Mucosa of rectum (tissue), 2 donors: ENCODE measurements around the gene ADARB2.
"Not testable (repeated sequence)": the region's sequence is repeated elsewhere in the genome, so short reads cannot be mapped to it uniquely, and the experiment has no call there.

Experiments
- H3K27ac ChIP-seq, 2 donors: one replicate each; pipeline ENCODE4 v1.7.0; 2013; ENCODE audit warnings: inconsistent platforms in 2 of 2, low read depth in 2 of 2, low read length in 2 of 2
- H3K27me3 ChIP-seq, 2 donors: one replicate each; pipeline ENCODE4 v1.7.0; 2013; ENCODE audit warnings: low read length in 2 of 2; ENCODE audit not compliant: control insufficient read depth in 2 of 2, insufficient read depth in 2 of 2
- H3K36me3 ChIP-seq, 2 donors: one replicate each; pipeline ENCODE4 v1.7.0; 2013; ENCODE audit warnings: low read length in 2 of 2; ENCODE audit not compliant: control insufficient read depth in 2 of 2, insufficient read depth in 2 of 2
- H3K4me1 ChIP-seq, 2 donors: one replicate each; pipeline ENCODE4 v1.7.0; 2013; ENCODE audit warnings: low read length in 2 of 2, mild to moderate bottlenecking in 1 of 2; ENCODE audit not compliant: control insufficient read depth in 2 of 2, insufficient read depth in 2 of 2
- H3K4me3 ChIP-seq, 2 donors: one replicate each; pipeline ENCODE4 v1.7.0; 2013; ENCODE audit warnings: low read length in 2 of 2
- H3K9ac ChIP-seq, 2 donors: one replicate each; pipeline ENCODE4 v1.7.0; 2013; ENCODE audit warnings: low read length in 2 of 2, low read depth in 1 of 2, mild to moderate bottlenecking in 1 of 2
- H3K9me3 ChIP-seq, 2 donors: one replicate each; pipeline ENCODE4 v1.7.0; 2013; ENCODE audit warnings: low read length in 2 of 2; ENCODE audit not compliant: control insufficient read depth in 2 of 2
- donor health status: healthy.
- donor health status: Normal muscosa, but diverticular disease.

ADARB2 gene

GRCh38 chr10:1328161-1328823, 409.0 kb downstream of the ADARB2 start:
- Histone ChIP-seq H3K9ac (no peak overlapping the region), H3K27ac (no peak overlapping the region), H3K9me3 (no peaks in the 10 kb centered on the region), H3K27me3 (no peaks in the 10 kb centered on the region), H3K4me3 (no peak overlapping the region), H3K36me3 (no peaks in the 10 kb centered on the region), H3K4me1 (peaks cover 0 to 8% of the 10 kb centered on the region in 2 donors)

DNA sequence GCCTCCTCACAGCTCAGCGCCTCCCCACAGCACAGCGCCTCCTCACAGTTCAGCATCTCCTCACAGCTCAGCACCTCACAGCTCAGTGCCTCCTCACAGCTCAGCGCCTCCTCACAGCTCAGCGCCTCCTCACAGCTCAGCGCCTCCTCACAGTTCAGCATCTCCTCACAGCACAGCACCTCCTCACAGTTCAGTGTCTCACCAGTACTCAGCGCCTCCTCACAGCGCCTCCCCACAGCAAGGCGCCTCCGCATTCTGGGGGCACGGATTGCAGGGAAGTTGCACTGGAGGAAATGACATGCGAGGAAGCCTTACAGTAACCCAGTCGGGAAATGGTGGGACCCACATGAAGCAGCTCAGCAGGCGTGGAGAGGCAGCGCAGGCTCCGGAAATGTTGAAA, 409.6 kb downstream of the ADARB2 start:
- no peaks in the 10 kb centered on the region for H3K9me3 ChIP-seq
- H3K9ac ChIP-seq: no peak overlapping the region
- H3K27ac ChIP-seq: no peak overlapping the region
- no peaks in the 10 kb centered on the region for H3K27me3 ChIP-seq
- no peaks in the 10 kb centered on the region for H3K36me3 ChIP-seq
- no peak overlapping the region for H3K4me3 ChIP-seq
- H3K4me1 ChIP-seq: peaks cover 0 to 8% of the 10 kb centered on the region in 2 donors

DNA sequence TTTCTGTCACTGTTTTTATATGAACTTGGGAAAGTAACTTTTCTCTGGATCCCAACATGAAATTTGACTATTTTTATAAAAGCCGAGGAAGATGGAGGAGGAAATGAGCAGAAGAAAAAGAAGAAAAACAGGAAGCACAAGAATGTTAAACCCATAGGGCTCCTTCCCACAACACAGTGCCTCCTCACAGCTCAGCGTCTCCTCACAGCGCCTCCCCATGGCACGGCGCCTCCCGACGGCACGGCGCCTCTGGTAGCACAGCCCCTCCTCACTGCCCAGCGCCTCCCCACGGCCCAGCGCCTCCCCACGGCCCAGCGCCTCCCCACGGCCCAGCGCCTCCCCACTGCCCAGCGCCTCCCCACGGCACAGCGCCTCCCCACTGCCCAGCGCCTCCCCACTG, 410.8 kb downstream of the ADARB2 start:
- H3K9ac ChIP-seq, H3K27ac ChIP-seq, H3K27me3 ChIP-seq, H3K9me3 ChIP-seq, H3K4me1 ChIP-seq, H3K36me3 ChIP-seq, H3K4me3 ChIP-seq: not testable (repeated sequence)

DNA sequence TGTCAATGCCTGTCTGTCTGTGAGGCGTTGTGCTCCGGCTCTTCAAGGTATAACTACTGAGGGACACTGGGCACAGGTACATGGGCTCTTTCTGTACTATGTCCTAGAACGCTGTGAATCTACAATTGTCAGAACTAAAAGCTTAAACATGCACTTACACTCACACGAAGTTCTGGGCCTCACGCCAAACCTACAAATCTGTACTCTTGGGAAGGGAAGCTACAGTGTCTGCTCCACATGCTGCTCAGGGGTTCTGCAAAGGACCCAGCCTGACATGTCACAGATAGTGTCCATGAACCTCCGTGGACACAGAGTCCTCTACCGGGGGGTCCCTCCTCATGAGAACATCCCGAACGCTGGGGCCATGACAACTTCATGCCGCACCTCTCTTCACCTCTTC, 412.4 kb downstream of the ADARB2 start:
- peaks cover 0 to 3% of the 10 kb centered on the region in 2 donors for H3K27me3 ChIP-seq
- H3K9me3 ChIP-seq: no peaks in the 10 kb centered on the region
- no peak overlapping the region for H3K4me3 ChIP-seq
- no peaks in the 10 kb centered on the region for H3K36me3 ChIP-seq
- H3K27ac ChIP-seq: no peak overlapping the region
- peaks cover 0 to 8% of the 10 kb centered on the region in 2 donors for H3K4me1 ChIP-seq
- H3K9ac ChIP-seq: no peak overlapping the region

DNA sequence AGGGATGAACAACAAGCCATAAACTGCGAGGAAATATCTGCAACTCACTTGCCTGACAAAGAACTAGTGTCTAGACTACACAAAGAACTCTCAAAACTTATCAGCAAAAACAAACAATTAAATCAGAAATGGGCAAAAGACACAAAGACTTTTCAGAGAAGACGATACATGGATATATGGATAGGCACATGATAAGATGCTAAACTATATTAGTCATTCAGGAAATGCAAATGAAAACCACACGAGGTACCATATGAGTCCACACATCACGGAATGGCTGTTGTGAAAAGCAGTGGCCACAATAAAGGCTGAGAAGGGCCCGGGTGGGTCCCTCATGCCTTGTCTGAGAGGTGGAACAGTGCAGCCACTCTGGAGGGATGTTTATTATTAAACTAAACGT, 413.4 kb downstream of the ADARB2 start:
- Histone ChIP-seq H3K27ac (no peak overlapping the region), H3K9ac (no peak overlapping the region), H3K27me3 (peaks cover 0 to 3% of the 10 kb centered on the region in 2 donors), H3K9me3 (no peaks in the 10 kb centered on the region), H3K36me3 (no peaks in the 10 kb centered on the region), H3K4me1 (peaks cover 0 to 8% of the 10 kb centered on the region in 2 donors), H3K4me3 (no peak overlapping the region)

DNA sequence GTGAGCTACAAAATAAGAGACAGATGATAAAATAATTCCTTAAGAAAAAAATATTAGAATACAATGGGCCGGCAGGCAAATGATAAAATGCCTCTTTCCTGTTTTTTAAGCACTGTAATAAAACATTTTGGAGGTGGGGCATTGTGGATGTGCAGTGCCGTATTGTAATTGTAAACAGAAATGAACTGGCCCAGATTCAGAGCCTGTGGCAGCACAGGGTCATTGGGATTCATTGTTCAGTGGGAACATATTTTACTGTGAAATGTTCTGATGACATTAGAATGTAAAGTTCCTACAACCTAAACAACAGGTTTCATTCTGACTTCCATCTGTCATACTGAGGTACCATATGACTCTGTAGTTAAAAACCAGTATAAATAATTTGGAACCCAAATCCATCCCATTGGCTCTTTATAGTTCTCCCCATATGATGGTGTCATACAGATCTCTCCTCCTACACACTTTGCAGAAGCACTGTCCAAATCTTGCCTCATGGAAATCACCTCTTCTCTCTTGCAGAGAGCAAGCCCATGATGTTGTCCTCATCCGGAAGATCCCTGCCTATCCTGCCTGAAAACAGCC, 416.5 kb downstream of the ADARB2 start:
- Histone ChIP-seq H3K9ac (no peak overlapping the region), H3K27ac (no peak overlapping the region), H3K27me3 (peaks cover 0 to 3% of the 10 kb centered on the region in 2 donors), H3K9me3 (no peaks in the 10 kb centered on the region), H3K4me1 (peaks cover 0 to 3% of the 10 kb centered on the region in 2 donors), H3K36me3 (no peaks in the 10 kb centered on the region), H3K4me3 (no peak overlapping the region)

GRCh38 chr10:1316809-1317143, 420.5 kb downstream of the ADARB2 start:
- Histone ChIP-seq H3K4me3 (no peak overlapping the region), H3K27me3 (peaks cover 0 to 3% of the 10 kb centered on the region in 2 donors), H3K4me1 (no peaks in the 10 kb centered on the region), H3K27ac (no peak overlapping the region), H3K9ac (no peak overlapping the region), H3K36me3 (no peaks in the 10 kb centered on the region), H3K9me3 (no peaks in the 10 kb centered on the region)

DNA sequence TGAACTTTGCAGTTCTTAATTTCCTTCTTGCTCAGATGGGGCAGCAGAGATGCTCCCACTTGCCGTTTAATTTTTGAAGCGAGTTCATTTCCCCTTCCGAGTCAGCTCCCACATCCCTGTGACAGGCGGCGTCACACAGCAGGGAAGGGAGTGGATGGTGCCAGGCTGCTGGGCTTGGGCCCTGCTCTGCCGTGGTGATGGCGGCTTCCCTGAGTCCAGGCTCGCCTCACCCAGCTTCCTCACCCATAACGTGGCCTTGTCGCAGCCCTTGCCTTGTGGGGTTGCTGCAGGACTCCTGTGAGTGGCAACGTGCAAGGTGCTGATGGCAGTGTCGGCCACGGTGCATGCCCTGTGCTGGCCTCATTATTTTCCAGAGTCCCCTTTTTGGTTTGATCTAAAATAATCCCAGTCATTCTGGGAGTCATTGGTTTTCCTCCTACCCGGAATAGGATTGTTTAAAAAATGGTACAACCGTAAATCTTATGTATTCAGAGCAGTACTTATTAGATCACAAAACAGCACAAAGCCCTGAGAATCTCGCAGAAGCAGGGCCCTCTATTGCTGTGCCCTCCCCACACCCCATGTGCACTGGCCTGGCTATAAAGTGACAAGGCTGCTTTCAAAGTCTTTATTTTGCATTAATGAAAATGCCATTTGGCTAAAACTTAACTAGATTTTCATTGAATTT, 421.1 kb downstream of the ADARB2 start:
- no peak overlapping the region for H3K4me3 ChIP-seq
- no peaks in the 10 kb centered on the region for H3K9me3 ChIP-seq
- no peaks in the 10 kb centered on the region for H3K4me1 ChIP-seq
- no peaks in the 10 kb centered on the region for H3K36me3 ChIP-seq
- H3K27ac ChIP-seq: no peak overlapping the region
- peaks cover 0 to 3% of the 10 kb centered on the region in 2 donors for H3K27me3 ChIP-seq
- H3K9ac ChIP-seq: no peak overlapping the region

- no peaks in the 10 kb centered on the region for H3K36me3 ChIP-seq
- H3K4me3 ChIP-seq: no peak overlapping the region
- no peaks in the 10 kb centered on the region for H3K4me1 ChIP-seq
- H3K27me3 ChIP-seq: no peaks in the 10 kb centered on the region
- H3K9ac ChIP-seq: no peak overlapping the region
- H3K27ac ChIP-seq: no peak overlapping the region
- no peaks in the 10 kb centered on the region for H3K9me3 ChIP-seq
Measured at GRCh38 chr10:1315178-1315577, 422.1 kb downstream of the ADARB2 start.

GRCh38 chr10:1311726-1312125, 425.6 kb downstream of the ADARB2 start:
- Histone ChIP-seq H3K4me1 (no peaks in the 10 kb centered on the region), H3K36me3 (no peaks in the 10 kb centered on the region), H3K9me3 (no peaks in the 10 kb centered on the region), H3K27me3 (no peaks in the 10 kb centered on the region), H3K4me3 (no peak overlapping the region), H3K27ac (no peak overlapping the region), H3K9ac (no peak overlapping the region)
